Left ventricle myocardium superior (tissue), 1 donor: Measurements from ENCODE around the gene SLC25A52. TPM values are rescaled to one million over a fixed set of nuclear protein-coding genes. Genes with fewer than 3 reads are reported as not detected.

Source experiments
- ATAC-seq: fragments of 200-7000 bp; cut with Tn5 transposase; one replicate; pipeline ENCODE4 v1.9.1; 2020; ENCODE audit warnings: mild to moderate bottlenecking, moderate library complexity
- DNase-seq: peaks from one replicate; pipeline ENCODE4 v3.0.0-alpha.2; 2020
- intact Hi-C: fragments of 100-400 bp; cut with micrococcal nuclease; formaldehyde crosslinking; loops from one replicate; pipeline ENCODE4 v1.11.0; 2022
- total RNA-seq: library from RNA; stranded (reverse); fragmentation: NEBNext Ultra II Directional; extraction: Animal tissue kit (Norgen Biotek cat#: 25700); gene quantifications from one replicate; pipeline ENCODE4 v1.2.1, GENCODE V29; 2021
- donor health status: DM: no; HTN: yes; CAD: no; lungs with severe emphysema.

Gene SLC25A52
- total RNA-seq, 1 donor from 2014 or later: not detected

DNA sequence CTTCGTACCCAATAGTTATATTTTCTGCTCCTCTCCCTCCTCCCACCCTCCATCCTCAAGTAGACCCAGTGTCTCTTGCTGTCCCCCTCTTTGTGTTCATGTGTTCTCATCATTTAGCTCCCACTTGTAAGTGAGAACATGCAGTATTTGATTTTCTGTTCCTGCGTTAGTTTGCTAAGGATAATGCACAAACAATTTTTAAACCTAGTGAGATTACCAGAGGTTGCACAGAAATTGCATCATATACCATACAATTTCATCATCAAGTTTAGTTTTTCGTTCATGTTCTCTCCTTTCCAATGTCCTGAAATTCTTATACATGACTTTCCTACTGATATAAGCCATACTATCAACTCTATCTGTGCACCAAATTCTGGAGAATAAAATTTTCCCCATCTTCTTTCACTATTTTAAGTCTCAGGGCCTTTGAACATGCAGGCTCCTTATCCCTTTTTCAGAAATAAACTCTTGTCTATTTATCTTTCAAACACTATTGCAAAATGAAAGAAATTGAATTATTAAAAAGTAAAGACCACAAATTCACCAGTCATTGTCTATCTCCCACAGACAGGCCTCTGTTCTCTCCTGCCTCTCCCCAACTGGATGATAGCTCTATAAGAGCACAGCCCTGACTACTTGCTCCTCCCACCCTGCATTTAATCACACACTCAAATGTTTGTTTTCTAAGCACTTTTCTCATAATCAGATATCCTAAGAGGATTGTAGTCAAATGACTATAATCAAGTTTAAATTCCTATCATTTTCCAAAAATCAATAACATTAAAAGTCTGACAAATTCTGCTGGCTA lies 49.1 kb downstream of the SLC25A52 start:
- intact Hi-C loops: no loop called here
- no peak for ATAC-seq
- no peak for DNase-seq

DNA sequence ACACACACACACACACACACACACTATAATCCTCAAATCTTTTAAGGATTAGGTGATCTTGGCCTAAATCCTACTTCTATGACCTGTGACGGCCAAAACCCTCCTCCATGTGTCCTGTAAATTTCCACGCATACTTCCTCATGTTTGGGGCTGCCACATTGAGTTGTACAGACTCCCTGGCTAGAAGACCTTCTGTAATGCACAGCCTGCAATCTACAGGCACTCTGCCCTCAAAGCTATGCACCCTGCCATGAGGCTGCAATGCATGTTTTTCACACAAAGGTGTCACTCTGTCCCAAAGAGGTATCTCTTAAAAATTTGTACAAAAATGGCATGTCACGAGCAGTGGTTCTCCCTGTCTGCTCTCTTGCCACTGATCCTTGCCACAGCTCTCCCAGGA lies 49.9 kb downstream of the SLC25A52 start:
- DNase-seq: no peak
- intact Hi-C loops: no loop called here
- no peak for ATAC-seq

Other genes with a start within 250 kb of the SLC25A52 start
- gene TTR, start 169.0 kb downstream of the SLC25A52 start, total RNA-seq: not detected
- 11.9 TPM for gene B4GALT6, start 76.3 kb downstream of the SLC25A52 start, total RNA-seq
- gene TRAPPC8, start 182.2 kb upstream of the SLC25A52 start, total RNA-seq: 31.4 TPM